NCI-H1092 treated with DMSO at 0.1 percent for 48 hours (cell line): ENCODE data around the gene MYH3.

Experiments
- DNase-seq: peaks from one replicate; lab custom pipeline; 2025; lab: John Stamatoyannopoulos, UW

The MYH3 gene

DNA sequence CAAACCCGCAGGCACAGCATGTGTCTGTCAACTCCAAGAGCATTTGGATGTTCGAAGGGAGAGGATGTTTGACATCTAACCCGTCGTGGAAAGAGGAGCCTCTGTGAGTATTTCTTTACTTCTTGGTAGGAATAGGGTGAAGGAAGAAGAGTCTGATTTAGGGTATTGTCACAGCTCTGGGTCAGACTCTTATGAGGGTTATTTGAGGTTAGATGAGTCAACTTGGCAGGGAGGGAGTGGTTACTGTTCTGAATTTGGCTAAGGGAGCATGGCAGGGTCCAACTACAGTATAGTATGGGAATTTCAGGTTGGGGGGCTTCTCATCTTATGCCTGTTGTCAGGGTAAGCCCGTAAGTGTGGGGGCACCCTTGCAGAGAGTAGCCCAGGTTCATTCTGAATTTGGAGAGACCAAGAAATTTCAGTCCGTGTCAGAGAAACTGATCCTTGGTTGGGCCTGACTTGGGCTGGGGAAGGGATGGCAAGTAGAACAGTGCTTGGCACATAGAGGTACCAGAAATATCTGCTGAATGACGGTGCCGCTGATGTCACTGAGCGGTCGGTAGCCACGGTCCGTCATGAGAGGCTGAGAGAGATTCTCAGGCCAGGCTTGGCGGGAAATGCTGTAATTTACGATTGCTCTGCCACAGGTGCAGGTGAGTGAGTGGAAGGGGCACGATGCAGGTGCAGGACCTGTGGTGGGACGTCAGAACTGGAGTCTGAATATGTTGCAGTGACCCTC is 43.2 kb downstream of the MYH3 start:
- DNase-seq: no peak

DNA sequence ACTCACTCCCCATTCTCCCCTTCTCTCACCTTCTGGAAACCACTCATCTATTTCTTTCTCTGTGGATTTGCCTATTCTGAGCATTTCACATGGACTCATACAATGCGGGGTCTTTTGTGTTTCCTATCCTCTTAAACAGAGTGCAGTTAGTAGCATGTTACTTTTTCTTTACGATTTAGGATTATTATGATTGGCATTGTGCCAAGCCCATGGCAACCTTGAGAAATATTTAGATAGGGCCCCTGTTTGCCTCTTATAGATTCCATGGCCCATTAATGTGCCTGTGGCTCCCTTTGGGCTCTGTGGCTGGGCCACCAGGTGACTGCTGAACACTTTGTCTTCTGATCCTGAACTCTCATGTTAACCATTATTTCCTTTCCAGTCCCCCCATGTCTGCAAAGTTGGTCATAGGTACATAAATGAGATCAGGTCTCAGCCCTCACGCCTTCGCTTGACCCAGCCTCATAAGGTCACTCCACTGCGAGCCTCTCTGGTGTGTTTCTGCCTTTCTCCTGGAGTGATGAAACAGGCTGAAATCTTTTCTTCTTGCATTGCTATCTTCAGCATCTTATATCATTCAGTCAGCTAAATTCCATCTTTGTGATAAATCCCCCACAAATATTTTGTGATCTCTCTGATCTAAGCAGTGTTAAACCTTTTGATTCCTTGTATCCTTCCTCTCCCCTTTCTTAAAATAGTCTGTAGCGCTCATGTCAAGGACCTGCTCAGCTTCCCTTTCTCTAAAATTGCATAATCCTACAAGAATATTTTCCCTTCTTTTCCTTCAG is 44.0 kb downstream of the MYH3 start:
- no peak for DNase-seq

DNA sequence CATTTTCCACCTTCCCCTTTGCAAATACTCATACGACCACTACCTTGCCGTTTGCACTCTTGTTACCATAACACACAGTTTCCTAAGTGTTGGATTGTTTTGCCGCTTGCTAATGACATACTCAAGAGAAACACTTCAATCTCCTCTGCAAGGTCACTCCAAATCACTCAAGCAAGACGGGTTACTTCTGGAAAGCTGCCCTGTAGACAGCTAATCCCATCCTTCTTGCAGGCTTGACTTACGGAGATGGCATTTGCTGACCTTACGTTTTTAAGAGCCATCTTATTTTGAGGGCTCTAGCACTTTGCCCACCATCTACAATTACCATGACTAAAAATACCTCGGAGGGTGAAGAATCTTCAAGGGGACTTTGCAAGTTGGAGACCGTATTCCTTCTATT is 46.2 kb downstream of the MYH3 start:
- DNase-seq: no peak

DNA sequence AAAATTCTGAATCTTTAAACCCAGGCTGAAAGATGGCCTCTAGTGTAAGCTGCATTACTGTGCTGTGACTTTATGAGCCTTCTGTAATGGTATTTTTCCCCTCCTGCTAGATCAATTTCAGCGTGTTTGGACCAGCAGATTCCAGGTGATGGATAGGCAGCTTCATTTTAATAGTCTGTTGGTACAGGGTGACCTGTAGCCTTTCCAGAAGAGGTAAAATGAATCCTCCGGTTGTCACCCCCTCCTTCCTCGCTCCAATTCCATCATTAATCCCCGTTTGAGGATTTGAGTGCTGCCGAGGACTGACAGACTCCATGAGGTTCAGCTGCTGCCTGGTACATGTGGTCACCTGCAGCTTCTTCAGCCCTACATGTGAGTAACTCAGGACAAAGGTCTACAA is 48.9 kb downstream of the MYH3 start:
- no peak for DNase-seq

DNA sequence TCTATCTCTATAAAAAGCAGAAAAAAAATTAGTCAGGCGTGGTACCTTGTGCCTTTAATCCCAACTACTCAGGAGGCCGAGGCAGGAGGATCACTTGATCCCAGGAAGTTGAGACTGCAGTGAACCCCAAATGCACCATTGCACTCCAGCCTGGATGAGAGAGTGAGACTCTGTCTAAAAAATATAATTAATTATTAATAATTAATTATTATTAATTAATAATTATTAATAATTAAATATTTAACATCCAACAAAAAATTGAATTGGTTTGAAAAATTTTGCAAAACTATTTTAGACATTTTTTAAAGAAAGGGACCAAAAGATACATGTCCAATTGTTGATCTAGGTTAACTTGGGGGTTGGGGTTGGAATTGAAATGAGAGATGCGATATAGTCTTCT is 51.0 kb downstream of the MYH3 start:
- no peak for DNase-seq

DNA sequence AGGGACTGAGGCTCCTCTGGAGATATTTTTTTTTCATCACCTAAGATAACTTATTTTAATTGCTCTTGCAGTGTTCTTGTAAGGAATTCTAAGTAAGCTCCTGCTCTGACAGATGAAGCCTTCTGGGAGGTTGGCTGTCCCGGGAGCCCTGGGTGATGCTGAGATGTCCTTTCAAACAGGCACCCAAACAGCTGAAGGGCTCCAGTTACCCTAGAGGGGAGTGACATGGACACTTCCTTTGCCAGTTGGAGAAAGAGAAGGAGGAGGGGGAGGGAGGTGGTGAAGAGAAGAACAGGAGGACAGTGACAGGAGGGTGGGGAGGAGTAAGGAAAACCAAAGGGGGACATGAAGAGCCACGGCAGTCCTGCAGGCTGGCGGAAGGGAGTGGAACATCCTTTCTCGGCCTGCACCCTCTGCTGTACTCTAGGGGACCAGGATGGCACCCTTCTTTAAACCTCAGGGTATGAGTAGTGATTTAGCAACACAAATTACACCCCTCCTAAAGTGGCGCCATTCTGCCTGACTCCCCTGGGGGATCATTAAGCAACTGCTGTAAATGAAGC is 51.8 kb downstream of the MYH3 start:
- no peak for DNase-seq

DNA sequence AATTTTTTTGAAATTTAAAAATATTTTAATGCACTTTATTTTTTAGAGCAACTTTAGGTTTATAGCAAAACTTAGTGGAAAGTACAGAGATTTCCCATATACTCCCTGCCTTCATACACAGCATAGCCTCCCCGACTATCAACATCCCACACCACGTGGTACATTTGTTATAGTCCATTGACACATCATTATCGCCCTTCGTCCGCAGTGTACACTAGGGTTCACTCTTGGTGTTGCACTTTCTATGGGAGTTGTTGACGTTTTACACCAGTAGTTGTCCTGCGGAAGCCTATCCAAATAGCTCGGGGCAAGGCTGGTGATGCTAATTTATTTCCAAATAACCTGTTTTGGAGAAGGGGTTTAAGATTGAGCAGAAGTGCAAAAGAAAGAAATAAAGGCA is 52.6 kb downstream of the MYH3 start:
- no peak for DNase-seq

DNA sequence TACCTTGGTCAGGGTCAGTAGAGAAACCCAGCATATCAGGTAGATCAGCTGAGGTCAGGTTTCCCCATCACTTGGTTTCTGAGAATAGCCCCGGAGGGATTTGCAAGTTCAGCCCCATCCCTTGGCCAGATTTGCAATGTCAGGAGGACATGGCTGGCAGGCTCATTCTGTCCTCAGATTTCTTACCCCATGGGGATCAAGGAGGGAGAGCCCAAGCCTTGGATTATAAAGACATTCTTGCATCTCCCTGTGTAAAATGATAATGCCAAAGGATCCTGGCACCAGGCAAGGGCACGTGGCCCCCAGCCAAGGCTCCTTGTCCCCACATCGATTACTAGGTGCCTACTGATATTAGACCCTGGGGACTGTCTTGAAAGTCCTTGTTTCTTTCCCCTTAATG is 53.2 kb downstream of the MYH3 start:
- no peak for DNase-seq

DNA sequence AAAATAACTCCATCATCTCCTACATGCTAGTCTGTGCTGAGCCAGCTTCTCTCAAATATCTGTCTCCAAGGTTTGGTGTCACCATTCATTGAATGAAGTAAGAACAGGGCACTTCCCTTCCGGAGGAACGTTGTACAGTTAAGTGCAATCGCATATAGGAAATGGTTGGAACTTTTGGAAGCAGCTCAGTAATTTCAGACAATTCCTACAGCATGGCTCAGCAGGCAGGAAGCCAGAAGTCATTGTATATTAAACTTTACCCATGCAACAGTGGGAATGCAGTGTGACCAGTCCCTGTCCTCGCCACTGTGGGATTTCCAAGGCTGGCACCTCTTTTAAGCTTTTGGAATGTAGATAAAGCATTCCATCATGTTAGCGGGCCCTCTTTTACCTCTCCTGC is 56.5 kb downstream of the MYH3 start:
- DNase-seq: no peak

DNA sequence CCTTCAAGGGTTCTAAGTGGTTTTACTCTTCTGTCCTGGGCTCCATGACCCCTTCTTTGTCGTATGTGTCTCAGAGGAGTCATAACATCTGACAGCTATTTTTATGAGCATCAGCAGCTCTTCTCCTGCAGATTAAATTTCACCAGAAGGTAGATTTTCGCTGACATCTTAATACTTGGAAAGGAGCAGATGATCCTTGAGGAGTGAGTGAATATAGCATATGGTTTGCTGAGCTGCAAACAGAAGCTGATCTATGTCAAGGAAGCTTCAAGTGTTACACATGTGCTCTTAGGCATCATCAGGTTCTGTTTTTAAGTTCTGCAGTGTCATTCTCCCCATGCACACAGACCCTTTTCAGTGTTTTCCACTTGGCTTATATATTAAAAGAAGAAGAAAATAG is 58.5 kb downstream of the MYH3 start:
- DNase-seq: no peak

DNA sequence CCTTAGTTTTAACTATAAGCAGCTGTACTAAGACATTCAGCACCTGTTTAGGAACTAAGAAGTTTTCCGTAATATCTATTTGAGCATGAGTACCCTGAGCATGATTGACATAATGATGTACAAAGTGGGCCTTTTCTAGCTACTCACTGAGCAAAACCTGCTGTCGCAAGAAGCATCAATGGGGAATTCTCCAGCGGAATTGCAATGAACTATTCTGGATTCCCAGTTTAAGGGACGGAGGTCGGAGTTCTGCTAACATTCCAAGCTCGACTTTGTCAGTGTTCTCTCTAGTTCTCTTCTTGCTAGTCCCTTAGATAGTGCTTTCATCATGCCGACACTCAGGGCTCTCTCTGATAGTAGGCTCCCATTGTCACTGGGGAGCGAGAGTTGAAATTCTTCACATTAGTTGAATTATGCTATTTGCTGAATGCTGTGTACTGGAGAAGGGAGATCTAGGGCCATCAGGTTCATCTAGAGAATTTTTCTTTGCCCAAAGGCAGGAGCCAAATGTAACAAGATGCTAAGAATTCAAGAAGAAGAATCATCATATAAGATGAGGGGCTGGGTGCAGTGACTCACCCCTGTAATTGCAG is 67.5 kb downstream of the MYH3 start:
- DNase-seq: no peak

DNA sequence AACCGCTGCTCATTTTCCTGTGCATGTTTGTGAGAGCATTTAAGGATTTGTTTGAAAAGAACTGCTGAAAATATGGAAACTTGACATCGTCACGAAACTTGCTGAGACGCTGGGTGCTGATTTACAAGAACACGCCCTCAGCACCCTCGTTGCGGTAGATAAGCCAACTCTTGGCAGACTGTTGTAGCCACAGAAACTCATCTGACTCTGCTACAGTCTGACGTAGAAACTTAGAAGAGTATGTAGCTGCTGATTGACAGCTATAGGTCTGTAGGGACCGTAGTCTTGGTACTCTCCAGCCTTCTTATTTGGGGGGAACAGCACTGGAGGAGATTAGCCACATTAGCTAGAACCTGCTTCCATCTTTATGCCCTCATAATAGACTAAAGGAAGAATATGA is 71.6 kb downstream of the MYH3 start:
- DNase-seq: no peak

DNA sequence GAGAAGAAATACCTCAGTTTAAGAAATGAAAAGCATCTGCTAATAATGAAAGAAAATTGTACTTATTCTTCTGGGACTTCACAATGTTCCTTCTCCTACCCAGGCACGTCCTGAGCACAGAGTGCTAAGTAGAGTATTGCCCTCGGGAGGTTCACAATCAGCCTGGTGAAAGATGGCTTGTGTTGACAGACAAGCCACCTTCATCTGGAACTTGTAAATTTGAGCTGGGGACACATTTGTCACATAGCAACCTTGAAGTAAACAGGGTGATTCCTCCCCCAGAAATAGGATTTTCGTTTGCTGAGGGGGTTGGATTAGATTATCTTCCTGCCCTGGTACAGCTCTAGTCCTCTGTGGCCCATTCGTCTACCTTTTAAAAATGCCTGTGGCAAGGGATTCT is 73.3 kb downstream of the MYH3 start:
- no peak for DNase-seq

DNA sequence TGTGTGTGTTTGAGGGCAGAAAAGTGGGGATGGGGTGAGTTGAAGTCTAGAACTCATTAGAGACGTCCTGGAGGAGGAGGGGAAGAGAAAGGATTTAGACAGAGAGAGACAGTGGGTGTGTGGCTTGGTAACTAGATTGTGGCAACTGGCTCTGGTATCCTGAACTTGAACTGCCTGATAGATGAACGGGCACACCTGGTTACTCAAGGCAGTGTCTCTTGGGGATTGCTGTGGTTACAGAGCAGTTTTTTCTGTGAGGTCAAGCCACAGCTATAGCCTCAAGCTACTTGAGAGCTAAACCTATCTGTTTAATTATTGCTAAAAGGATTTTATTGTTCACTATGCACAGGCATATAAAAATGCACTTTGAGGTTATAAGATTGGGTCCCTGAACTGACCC is 77.8 kb downstream of the MYH3 start:
- no peak for DNase-seq
